Measurements from ENCODE around the gene CHTF18. TPM values are rescaled to one million over a fixed set of nuclear protein-coding genes. Genes with fewer than 3 reads are reported as not detected.

Gene CHTF18
- total RNA-seq, 1 experiment from 2014 or later, result 120 TPM

GRCh38 chr16:759110-759910 lies 29.1 kb upstream of the CHTF18 start:
- no peak overlapping the region for H4K8ac ChIP-seq (replicated peaks; ENCODE audit: insufficient read length, low read depth, low read length)
- H3K9me3 ChIP-seq (ENCODE audit: control insufficient read depth, low read depth, low read length), result no peaks in the 10 kb centered on the region
- peak overlapping the region in 1 of 3 experiments; percentile 21; a peak in 1 of 7 replicates for H3K27ac Mint-ChIP-seq
- H3K14ac ChIP-seq (ENCODE audit: insufficient read depth, low read length), result no peak overlapping the region
- H3K36me3 Mint-ChIP-seq (ENCODE audit: insufficient read depth in 1 of 3, low read depth in 3 of 3), result no peaks in the 10 kb centered on the region
- H3K27me3 ChIP-seq (ENCODE audit: insufficient read depth, low read length), result no peaks in the 10 kb centered on the region
- no peak overlapping the region for H2AK5ac ChIP-seq (ENCODE audit: insufficient read length, low read length)
- no CpG with 5 or more reads among the region's 34 CpGs for WGBS (ENCODE audit: extremely low coverage, insufficient read length, low lambda C conversion rate)
- no peaks in the 10 kb centered on the region for H3K4me1 ChIP-seq (ENCODE audit: insufficient read depth, low read length)
- no peak overlapping the region; a peak in 1 of 5 replicates for H3K4me3 Mint-ChIP-seq
- H3K23me2 ChIP-seq (ENCODE audit: insufficient read length, low read depth, low read length, poor library complexity, severe bottlenecking), result no peaks in the 10 kb centered on the region
- no peak overlapping the region for H2BK120ac ChIP-seq (ENCODE audit: low read depth, low read length, poor library complexity, severe bottlenecking)
- no peak overlapping the region for H3K23ac ChIP-seq (ENCODE audit: insufficient read length, low read depth, low read length)
- H3K56ac ChIP-seq (ENCODE audit: insufficient read length, low read depth, low read length), result no peak overlapping the region
- H4K91ac ChIP-seq (ENCODE audit: insufficient read length, low read depth, low read length), result no peak overlapping the region
- H3K18ac ChIP-seq (ENCODE audit: insufficient read length, low read depth, low read length), result no peak overlapping the region
- H3K79me1 ChIP-seq (ENCODE audit: insufficient read depth, low read depth, low read length, poor library complexity, severe bottlenecking), result no peaks in the 10 kb centered on the region
- H3K4me2 ChIP-seq (ENCODE audit: insufficient read depth, insufficient read length, low read length), result no peak overlapping the region
- DNase-seq, result no peak
- H2AFZ ChIP-seq (ENCODE audit: low read length), result no peak overlapping the region
- H3K27me3 Mint-ChIP-seq (ENCODE audit: low read depth), result peaks cover 26% of the 10 kb centered on the region
- no peak overlapping the region for H2BK15ac ChIP-seq (ENCODE audit: low read depth, low read length)
- H3T11ph ChIP-seq (ENCODE audit: low read length), result no peak overlapping the region
- peaks cover 5 to 10% of the 10 kb centered on the region in 2 experiments for H3K4me1 Mint-ChIP-seq
- no peak overlapping the region for H3K27ac ChIP-seq (ENCODE audit: insufficient read length, low read depth, low read length)
- TF ChIP-seq, protein P1, sequence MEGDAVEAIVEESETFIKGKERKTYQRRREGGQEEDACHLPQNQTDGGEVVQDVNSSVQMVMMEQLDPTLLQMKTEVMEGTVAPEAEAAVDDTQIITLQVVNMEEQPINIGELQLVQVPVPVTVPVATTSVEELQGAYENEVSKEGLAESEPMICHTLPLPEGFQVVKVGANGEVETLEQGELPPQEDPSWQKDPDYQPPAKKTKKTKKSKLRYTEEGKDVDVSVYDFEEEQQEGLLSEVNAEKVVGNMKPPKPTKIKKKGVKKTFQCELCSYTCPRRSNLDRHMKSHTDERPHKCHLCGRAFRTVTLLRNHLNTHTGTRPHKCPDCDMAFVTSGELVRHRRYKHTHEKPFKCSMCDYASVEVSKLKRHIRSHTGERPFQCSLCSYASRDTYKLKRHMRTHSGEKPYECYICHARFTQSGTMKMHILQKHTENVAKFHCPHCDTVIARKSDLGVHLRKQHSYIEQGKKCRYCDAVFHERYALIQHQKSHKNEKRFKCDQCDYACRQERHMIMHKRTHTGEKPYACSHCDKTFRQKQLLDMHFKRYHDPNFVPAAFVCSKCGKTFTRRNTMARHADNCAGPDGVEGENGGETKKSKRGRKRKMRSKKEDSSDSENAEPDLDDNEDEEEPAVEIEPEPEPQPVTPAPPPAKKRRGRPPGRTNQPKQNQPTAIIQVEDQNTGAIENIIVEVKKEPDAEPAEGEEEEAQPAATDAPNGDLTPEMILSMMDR (conservative IDR thresholded peaks at IDR 0.05), result no peak
- no peaks in the 10 kb centered on the region for H4K20me1 ChIP-seq (ENCODE audit: control insufficient read depth, insufficient read depth, insufficient read length)
- no peaks in the 10 kb centered on the region; a peak in 1 of 5 replicates for H3K9me3 Mint-ChIP-seq
- H2BK20ac ChIP-seq (ENCODE audit: low read depth, low read length, poor library complexity, severe bottlenecking), result no peak overlapping the region
- H3K79me2 ChIP-seq (ENCODE audit: insufficient read depth, low read length), result no peaks in the 10 kb centered on the region
- no peak overlapping the region for H2BK5ac ChIP-seq (ENCODE audit: insufficient read length, low read length)
- no peak overlapping the region for H4K5ac ChIP-seq (ENCODE audit: insufficient read length, low read depth, low read length)
- H3K4ac ChIP-seq (ENCODE audit: low read depth, low read length), result no peak overlapping the region
- H2BK12ac ChIP-seq (ENCODE audit: insufficient read length, low read depth, low read length), result no peak overlapping the region
- no peak overlapping the region for H3K9ac ChIP-seq (ENCODE audit: extremely low read depth, insufficient read length, low read length)
